ENCODE data around the gene POLR1A.

Gene POLR1A

DNA sequence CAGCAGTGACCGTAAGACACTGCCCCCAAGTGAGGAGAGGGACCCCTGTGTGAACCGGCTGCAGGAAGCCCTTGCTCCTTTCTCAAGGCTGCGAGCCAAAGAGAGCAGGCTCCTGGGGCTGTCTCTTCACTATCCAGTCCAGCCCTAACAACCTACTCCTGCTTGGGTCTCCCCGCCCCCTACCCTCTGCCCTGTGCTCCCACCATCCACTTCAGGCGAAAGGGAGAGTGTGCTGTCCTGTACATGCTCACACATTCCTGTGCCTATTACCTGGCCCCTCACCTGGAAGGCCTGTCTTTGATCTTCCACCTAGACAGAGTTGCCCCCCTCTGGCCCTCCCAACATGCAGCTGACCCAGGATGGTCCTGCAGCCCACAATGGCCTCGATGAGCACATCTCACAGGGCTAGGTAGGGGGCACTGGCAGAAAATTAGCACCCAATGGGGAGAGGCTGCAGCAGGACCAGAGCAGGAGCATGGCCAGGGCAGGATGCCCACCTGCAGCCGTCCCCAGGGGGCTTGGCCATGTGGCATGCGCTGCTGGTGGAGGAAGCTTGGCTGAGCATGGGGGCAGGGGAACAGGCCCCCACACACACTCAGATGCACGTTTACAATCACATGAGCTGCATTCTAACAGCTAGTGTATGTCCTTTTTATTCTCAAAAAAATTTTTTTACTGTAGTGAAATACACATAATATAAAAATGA lies 93.5 kb downstream of the POLR1A start:
- CTCF ChIA-PET, result interaction anchor here (1.4 kb wide), 1 partner anchor 123 kb away, joined by 5 read pairs; the partner anchor contains the start of gene ST3GAL5
- H3K27ac ChIP-seq (ENCODE audit: extremely low read depth, low read depth, low read length), result no peak overlapping the region

DNA sequence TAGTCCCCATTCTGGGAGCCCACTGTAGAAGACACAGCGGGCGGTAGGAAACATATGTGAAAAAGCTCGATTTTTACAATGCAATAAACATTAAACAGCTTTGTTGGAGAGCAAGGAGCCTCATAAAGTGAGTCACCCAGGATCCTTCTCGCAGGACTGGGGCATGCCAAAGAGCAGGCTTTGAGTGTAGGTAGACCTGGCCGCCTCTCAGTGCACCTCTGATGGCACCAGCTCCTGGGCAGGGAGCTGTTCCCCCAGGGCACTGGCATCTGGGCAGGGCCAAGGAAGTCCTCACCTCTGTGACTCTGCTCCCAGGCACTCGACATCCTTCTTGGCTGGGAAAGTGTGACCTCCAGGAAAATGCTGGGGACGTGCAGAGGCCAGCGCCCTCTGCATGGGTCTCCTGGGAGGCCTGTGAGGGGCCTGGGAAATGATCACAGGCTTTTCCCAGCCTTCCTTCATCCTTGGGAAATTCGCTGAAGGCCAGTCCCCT lies 94.2 kb downstream of the POLR1A start:
- no peaks in the 10 kb centered on the region for H3K4me1 ChIP-seq (ENCODE audit: control insufficient read depth, insufficient read depth, low read length)
- POLR2A ChIA-PET, result no interaction called here
- TF ChIP-seq, protein P1, sequence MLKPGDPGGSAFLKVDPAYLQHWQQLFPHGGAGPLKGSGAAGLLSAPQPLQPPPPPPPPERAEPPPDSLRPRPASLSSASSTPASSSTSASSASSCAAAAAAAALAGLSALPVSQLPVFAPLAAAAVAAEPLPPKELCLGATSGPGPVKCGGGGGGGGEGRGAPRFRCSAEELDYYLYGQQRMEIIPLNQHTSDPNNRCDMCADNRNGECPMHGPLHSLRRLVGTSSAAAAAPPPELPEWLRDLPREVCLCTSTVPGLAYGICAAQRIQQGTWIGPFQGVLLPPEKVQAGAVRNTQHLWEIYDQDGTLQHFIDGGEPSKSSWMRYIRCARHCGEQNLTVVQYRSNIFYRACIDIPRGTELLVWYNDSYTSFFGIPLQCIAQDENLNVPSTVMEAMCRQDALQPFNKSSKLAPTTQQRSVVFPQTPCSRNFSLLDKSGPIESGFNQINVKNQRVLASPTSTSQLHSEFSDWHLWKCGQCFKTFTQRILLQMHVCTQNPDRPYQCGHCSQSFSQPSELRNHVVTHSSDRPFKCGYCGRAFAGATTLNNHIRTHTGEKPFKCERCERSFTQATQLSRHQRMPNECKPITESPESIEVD (tag by site-specific recombination; IDR thresholded peaks at IDR 0.05), result peak; percentile 52; the same call in 1 of the 2 replicates
- peak; percentile 61; the same call in 1 of the 2 replicates for TF ChIP-seq HOXD13 (CRISPR knock-in tag; IDR thresholded peaks at IDR 0.05; ENCODE audit: borderline replicate concordance)
- TF ChIP-seq, protein P2, sequence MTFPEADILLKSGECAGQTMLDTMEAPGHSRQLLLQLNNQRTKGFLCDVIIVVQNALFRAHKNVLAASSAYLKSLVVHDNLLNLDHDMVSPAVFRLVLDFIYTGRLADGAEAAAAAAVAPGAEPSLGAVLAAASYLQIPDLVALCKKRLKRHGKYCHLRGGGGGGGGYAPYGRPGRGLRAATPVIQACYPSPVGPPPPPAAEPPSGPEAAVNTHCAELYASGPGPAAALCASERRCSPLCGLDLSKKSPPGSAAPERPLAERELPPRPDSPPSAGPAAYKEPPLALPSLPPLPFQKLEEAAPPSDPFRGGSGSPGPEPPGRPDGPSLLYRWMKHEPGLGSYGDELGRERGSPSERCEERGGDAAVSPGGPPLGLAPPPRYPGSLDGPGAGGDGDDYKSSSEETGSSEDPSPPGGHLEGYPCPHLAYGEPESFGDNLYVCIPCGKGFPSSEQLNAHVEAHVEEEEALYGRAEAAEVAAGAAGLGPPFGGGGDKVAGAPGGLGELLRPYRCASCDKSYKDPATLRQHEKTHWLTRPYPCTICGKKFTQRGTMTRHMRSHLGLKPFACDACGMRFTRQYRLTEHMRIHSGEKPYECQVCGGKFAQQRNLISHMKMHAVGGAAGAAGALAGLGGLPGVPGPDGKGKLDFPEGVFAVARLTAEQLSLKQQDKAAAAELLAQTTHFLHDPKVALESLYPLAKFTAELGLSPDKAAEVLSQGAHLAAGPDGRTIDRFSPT (tag by site-specific recombination; IDR thresholded peaks at IDR 0.05), result 0 out of 2 replicates have a peak, but pooled peaks have one; percentile 37
- TF ChIP-seq, protein P3, sequence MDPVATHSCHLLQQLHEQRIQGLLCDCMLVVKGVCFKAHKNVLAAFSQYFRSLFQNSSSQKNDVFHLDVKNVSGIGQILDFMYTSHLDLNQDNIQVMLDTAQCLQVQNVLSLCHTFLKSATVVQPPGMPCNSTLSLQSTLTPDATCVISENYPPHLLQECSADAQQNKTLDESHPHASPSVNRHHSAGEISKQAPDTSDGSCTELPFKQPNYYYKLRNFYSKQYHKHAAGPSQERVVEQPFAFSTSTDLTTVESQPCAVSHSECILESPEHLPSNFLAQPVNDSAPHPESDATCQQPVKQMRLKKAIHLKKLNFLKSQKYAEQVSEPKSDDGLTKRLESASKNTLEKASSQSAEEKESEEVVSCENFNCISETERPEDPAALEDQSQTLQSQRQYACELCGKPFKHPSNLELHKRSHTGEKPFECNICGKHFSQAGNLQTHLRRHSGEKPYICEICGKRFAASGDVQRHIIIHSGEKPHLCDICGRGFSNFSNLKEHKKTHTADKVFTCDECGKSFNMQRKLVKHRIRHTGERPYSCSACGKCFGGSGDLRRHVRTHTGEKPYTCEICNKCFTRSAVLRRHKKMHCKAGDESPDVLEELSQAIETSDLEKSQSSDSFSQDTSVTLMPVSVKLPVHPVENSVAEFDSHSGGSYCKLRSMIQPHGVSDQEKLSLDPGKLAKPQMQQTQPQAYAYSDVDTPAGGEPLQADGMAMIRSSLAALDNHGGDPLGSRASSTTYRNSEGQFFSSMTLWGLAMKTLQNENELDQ (tag by site-specific recombination; IDR thresholded peaks at IDR 0.05; ENCODE audit: low read depth), result no peak
- peak; percentile 66 for TF ChIP-seq GLIS1 (tag by site-specific recombination; IDR thresholded peaks at IDR 0.05)
- TF ChIP-seq ZNF830 (tag by site-specific recombination; IDR thresholded peaks at IDR 0.05; ENCODE audit: low read depth), result no peak
- no peak overlapping the region for H3K27ac ChIP-seq (ENCODE audit: extremely low read depth, low read depth, low read length)
- CTCF ChIA-PET, result interaction anchor here (1.4 kb wide), 1 partner anchor 123 kb away, joined by 5 read pairs; the partner anchor contains the start of gene ST3GAL5
- no peaks in the 10 kb centered on the region for H3K9me3 ChIP-seq (ENCODE audit: control insufficient read depth, insufficient read depth, low read depth, low read length)
- H3K36me3 ChIP-seq (ENCODE audit: control insufficient read depth in 2 of 2, insufficient read depth in 1 of 2, low read length in 2 of 2), result no peaks in the 10 kb centered on the region
- H3K4me3 ChIP-seq (ENCODE audit: low read depth, low read length), result no peak overlapping the region

More for the DNA sequence above, 93.5 kb downstream of the POLR1A start:
- Histone ChIP-seq H3K4me3 (ENCODE audit: low read depth, low read length) (no peak overlapping the region), H3K36me3 (ENCODE audit: control insufficient read depth in 2 of 2, insufficient read depth in 1 of 2, low read length in 2 of 2) (no peaks in the 10 kb centered on the region), H3K9me3 (ENCODE audit: control insufficient read depth, insufficient read depth, low read depth, low read length) (no peaks in the 10 kb centered on the region), H3K4me1 (ENCODE audit: control insufficient read depth, insufficient read depth, low read length) (no peaks in the 10 kb centered on the region)
- POLR2A ChIA-PET, result no interaction called here
- TF ChIP-seq ZIC2 (tag by site-specific recombination; IDR thresholded peaks at IDR 0.05), result 0 out of 2 replicates have a peak, but pooled peaks have one; percentile 22
- no peak for TF ChIP-seq TCF7L2 (IDR thresholded peaks at IDR 0.05; ENCODE audit: borderline replicate concordance, low read depth, low read length)

DNA sequence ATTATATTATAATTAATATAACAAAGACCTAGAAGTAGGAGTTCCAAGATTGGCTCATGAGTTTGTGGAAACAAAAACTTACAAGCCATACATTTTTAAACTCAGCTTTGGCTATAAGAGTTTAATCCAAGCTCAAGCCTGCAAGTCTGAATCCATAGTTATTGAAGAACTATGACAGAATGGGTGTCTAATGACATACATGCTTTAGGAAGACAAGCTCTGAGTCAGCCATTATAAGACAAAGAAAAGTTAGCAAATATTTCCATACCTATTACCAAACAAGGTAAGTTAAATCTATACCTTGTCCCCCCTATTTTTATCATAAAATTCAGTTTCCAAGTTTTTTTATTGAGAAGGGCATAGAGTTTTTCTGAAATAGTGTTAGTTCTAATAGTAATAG lies 95.6 kb downstream of the POLR1A start:
- CTCF ChIA-PET, result interaction anchor here (0.6 to 0.8 kb wide), 4 partner anchors 10 to 182 kb away, joined by 3 to 4 read pairs (median 4); no protein-coding TSS in a partner anchor
- no peak overlapping the region for H3K27ac ChIP-seq (ENCODE audit: extremely low read depth, low read depth, low read length)
- no peak for TF ChIP-seq ZNF19 (tag by site-specific recombination; IDR thresholded peaks at IDR 0.05; ENCODE audit: low read depth)
- TF ChIP-seq KLF9 (tag by site-specific recombination; IDR thresholded peaks at IDR 0.05; ENCODE audit: low read depth), result no peak
- no peak for TF ChIP-seq ZNF24 (tag by site-specific recombination; IDR thresholded peaks at IDR 0.05)
- TF ChIP-seq, protein P3 (tag by site-specific recombination; IDR thresholded peaks at IDR 0.05; ENCODE audit: low read depth), result no peak
- no peak for TF ChIP-seq ZNF670 (tag by site-specific recombination; IDR thresholded peaks at IDR 0.05; ENCODE audit: low read depth)
- TF ChIP-seq GLI4 (tag by site-specific recombination; IDR thresholded peaks at IDR 0.05), result no peak
- no peak for TF ChIP-seq ZNF202 (tag by site-specific recombination; IDR thresholded peaks at IDR 0.05; ENCODE audit: borderline replicate concordance)
- no peak for TF ChIP-seq MEIS1 (CRISPR knock-in tag; IDR thresholded peaks at IDR 0.05; ENCODE audit: borderline replicate concordance)
- no peak for TF ChIP-seq ZNF623 (tag by site-specific recombination; IDR thresholded peaks at IDR 0.05)
- no peak for TF ChIP-seq ZNF155 (tag by site-specific recombination; IDR thresholded peaks at IDR 0.05)
- TF ChIP-seq ZNF37A (tag by site-specific recombination; IDR thresholded peaks at IDR 0.05), result no peak
- TF ChIP-seq, protein P4, sequence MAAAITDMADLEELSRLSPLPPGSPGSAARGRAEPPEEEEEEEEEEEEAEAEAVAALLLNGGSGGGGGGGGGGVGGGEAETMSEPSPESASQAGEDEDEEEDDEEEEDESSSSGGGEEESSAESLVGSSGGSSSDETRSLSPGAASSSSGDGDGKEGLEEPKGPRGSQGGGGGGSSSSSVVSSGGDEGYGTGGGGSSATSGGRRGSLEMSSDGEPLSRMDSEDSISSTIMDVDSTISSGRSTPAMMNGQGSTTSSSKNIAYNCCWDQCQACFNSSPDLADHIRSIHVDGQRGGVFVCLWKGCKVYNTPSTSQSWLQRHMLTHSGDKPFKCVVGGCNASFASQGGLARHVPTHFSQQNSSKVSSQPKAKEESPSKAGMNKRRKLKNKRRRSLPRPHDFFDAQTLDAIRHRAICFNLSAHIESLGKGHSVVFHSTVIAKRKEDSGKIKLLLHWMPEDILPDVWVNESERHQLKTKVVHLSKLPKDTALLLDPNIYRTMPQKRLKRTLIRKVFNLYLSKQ (tag by site-specific recombination; IDR thresholded peaks at IDR 0.05; ENCODE audit: borderline replicate concordance), result no peak

More for the DNA sequence above, 95.6 kb downstream of the POLR1A start:
- H3K9me3 ChIP-seq (ENCODE audit: control insufficient read depth, insufficient read depth, low read depth, low read length), result no peaks in the 10 kb centered on the region
- no peaks in the 10 kb centered on the region for H3K4me1 ChIP-seq (ENCODE audit: control insufficient read depth, insufficient read depth, low read length)
- no peak overlapping the region for H3K4me3 ChIP-seq (ENCODE audit: low read depth, low read length)
- POLR2A ChIA-PET, result interaction anchor here (0.6 to 0.7 kb wide), 2 partner anchors 26 to 99 kb away, joined by 4 read pairs; no protein-coding TSS in a partner anchor
- H3K36me3 ChIP-seq (ENCODE audit: control insufficient read depth in 2 of 2, insufficient read depth in 1 of 2, low read length in 2 of 2), result no peaks in the 10 kb centered on the region
